ENCODE results near the gene URGCP. TPM values are rescaled to one million over a fixed set of nuclear protein-coding genes. Genes with fewer than 3 reads are reported as not detected.

URGCP gene
- total and polyA plus RNA-seq, 10 of the 15 experiments (the other 5 are each of a cell fraction or from before 2014, with no cell fraction given): 2.0 to 29.7 (median 17.5) TPM

DNA sequence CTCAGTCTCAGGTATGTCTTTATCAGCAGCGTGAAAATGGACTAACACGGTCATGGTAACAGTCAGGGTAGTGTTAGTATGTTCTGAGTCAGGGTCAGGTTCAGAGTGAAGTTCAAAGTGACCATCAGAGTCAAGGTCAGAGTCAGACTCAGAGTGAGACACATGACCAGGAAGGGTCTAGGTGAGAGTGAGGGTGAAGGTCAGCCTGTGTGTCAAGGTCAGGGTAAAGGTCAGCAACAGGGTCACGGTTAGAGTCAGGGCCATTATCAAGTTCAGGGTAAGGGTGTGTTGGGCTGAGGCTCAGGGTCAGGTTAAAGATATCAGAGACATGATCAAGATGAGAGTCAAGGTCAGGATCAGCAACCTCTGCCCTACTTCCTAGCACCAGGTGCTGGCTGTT, 41.1 kb downstream of the URGCP start:
- ATAC-seq (no peak), DNase-seq (ENCODE audit: low read depth, low spot score) (no peak), FAIRE-seq (no peak)
- no peak overlapping the region for H2AFZ ChIP-seq (ENCODE audit: control insufficient read depth, low read depth, low read length)
- no TSS peak for BruUV-seq (replicated peaks)
- TF ChIP-seq NR2F1 (conservative IDR thresholded peaks at IDR 0.05): peak; percentile 42; the same call in 1 of the 2 replicates
- no peak for TF ChIP-seq LARP7 (IDR thresholded peaks at IDR 0.05)
- no peaks in the 10 kb centered on the region for H3K9me3 ChIP-seq (replicated peaks; ENCODE audit: control insufficient read depth, insufficient read depth, low read length)
- intact Hi-C loops (cut with micrococcal nuclease; ENCODE audit: unreplicated experiment): no loop called here
- 98% methylated on average over 3 of the region's 3 CpGs for WGBS (ENCODE audit: insufficient coverage, insufficient replicate concordance, low lambda C conversion rate, missing lambda C conversion rate)
- H3K4me2 ChIP-seq (ENCODE audit: control insufficient read depth, insufficient read depth): no peak overlapping the region
- in situ Hi-C loops (cut with MboI): no loop called here
- CTCF ChIA-PET: interaction anchor here (1.4 kb wide), 1 partner anchor 283 kb away, joined by 4 read pairs; the partner anchor contains the start of gene STK17A
- no peak overlapping the region for H3K4me3 ChIP-seq
- peaks cover 7% of the 10 kb centered on the region for H3K4me1 ChIP-seq (ENCODE audit: control insufficient read depth, insufficient read depth, low read length)
- POLR2A ChIA-PET: no interaction called here
- no peaks in the 10 kb centered on the region for H4K20me1 ChIP-seq (ENCODE audit: control insufficient read depth, insufficient read depth)
- no peaks in the 10 kb centered on the region for H3K27me3 ChIP-seq (replicated peaks in 1 of 2; ENCODE audit: control insufficient read depth in 2 of 2, insufficient read depth in 2 of 2, low read length in 1 of 2)
- RAD21 ChIA-PET (ENCODE audit: unreplicated experiment): no interaction called here
- H3K79me2 ChIP-seq (ENCODE audit: control insufficient read depth, insufficient read depth, low read length): peaks cover 3% of the 10 kb centered on the region; the same call in 1 of the 2 replicates
- SMC1A ChIA-PET (ENCODE audit: uncharacterized antibody, unreplicated experiment): interaction anchor here (1.0 kb wide), 1 partner anchor 568 kb away, joined by 4 read pairs; no protein-coding TSS in a partner anchor
- H3K36me3 ChIP-seq (ENCODE audit: control insufficient read depth in 2 of 2, insufficient read depth in 2 of 2, low read length in 1 of 2): peaks cover 1 to 3% of the 10 kb centered on the region in 2 experiments; a peak in 2 of 4 replicates
- H3K9ac ChIP-seq (ENCODE audit: control insufficient read depth, insufficient read depth, low read length): no peak overlapping the region
- H3K27ac ChIP-seq (ENCODE audit: control insufficient read depth, insufficient read depth): no peak overlapping the region

DNA sequence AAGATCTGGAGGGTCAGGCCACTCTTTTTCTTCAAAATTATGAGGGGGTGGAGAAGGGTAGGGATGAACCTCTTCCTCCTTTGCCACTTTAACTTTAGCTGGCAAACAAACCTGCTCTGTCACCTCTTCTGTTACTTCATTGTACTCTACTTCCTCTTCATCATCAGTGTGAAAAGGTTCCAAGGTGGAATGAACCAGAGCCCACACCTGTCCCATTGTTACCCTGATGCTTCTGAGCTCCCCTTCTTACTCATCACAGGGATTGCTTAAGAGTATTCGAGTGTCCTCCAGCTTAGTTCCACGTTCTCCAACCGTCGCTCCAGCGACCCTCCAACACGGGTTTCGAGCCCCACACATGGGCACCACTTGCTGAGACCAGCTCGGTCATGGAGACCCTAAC, 42.3 kb downstream of the URGCP start:
- H3K27ac ChIP-seq (ENCODE audit: control insufficient read depth, insufficient read depth): no peak overlapping the region
- H3K4me2 ChIP-seq (ENCODE audit: control insufficient read depth, insufficient read depth): no peak overlapping the region
- no peak for ATAC-seq
- intact Hi-C loops (cut with micrococcal nuclease; ENCODE audit: unreplicated experiment) (no loop called here), in situ Hi-C loops (cut with MboI) (no loop called here)
- no peaks in the 10 kb centered on the region for H3K27me3 ChIP-seq (replicated peaks in 1 of 2; ENCODE audit: control insufficient read depth in 2 of 2, insufficient read depth in 2 of 2, low read length in 1 of 2)
- ChIA-PET POLR2A (no interaction called here), SMC1A (ENCODE audit: uncharacterized antibody, unreplicated experiment) (no interaction called here), RAD21 (ENCODE audit: unreplicated experiment) (no interaction called here), CTCF (interaction anchor here (1.2 kb wide), 1 partner anchor 26 kb away, joined by 3 read pairs; no protein-coding TSS in a partner anchor)
- WGBS (ENCODE audit: insufficient coverage, insufficient replicate concordance, low lambda C conversion rate, missing lambda C conversion rate): 97% methylated on average over 8 of the region's 8 CpGs
- H3K4me3 ChIP-seq: no peak overlapping the region
- peaks cover 1 to 3% of the 10 kb centered on the region in 2 experiments; a peak in 2 of 4 replicates for H3K36me3 ChIP-seq (ENCODE audit: control insufficient read depth in 2 of 2, insufficient read depth in 2 of 2, low read length in 1 of 2)
- peaks cover 3% of the 10 kb centered on the region; the same call in 1 of the 2 replicates for H3K79me2 ChIP-seq (ENCODE audit: control insufficient read depth, insufficient read depth, low read length)
- H3K4me1 ChIP-seq (ENCODE audit: control insufficient read depth, insufficient read depth, low read length): peaks cover 3% of the 10 kb centered on the region
- no peak for FAIRE-seq
- no TSS peak for BruUV-seq (replicated peaks)
- H3K9ac ChIP-seq (ENCODE audit: control insufficient read depth, insufficient read depth, low read length): no peak overlapping the region
- H4K20me1 ChIP-seq (ENCODE audit: control insufficient read depth, insufficient read depth): no peaks in the 10 kb centered on the region
- no peak for DNase-seq (ENCODE audit: low read depth, low spot score)
- no peaks in the 10 kb centered on the region; the same call in 2 of the 3 replicates for H3K9me3 ChIP-seq (replicated peaks; ENCODE audit: control insufficient read depth, insufficient read depth, low read length)
- no peak overlapping the region for H2AFZ ChIP-seq (ENCODE audit: control insufficient read depth, low read depth, low read length)
- TF ChIP-seq GABPA (IDR thresholded peaks at IDR 0.05; ENCODE audit: low read depth) (no peak), SREBF2 (IDR thresholded peaks at IDR 0.05; ENCODE audit: low read length) (no peak), KLF5 (IDR thresholded peaks at IDR 0.05; ENCODE audit: partially characterized antibody) (no peak), PML (IDR thresholded peaks at IDR 0.05; ENCODE audit: low read length) (no peak), ZNF24 (IDR thresholded peaks at IDR 0.05) (no peak)
- TF ChIP-seq, protein P1, sequence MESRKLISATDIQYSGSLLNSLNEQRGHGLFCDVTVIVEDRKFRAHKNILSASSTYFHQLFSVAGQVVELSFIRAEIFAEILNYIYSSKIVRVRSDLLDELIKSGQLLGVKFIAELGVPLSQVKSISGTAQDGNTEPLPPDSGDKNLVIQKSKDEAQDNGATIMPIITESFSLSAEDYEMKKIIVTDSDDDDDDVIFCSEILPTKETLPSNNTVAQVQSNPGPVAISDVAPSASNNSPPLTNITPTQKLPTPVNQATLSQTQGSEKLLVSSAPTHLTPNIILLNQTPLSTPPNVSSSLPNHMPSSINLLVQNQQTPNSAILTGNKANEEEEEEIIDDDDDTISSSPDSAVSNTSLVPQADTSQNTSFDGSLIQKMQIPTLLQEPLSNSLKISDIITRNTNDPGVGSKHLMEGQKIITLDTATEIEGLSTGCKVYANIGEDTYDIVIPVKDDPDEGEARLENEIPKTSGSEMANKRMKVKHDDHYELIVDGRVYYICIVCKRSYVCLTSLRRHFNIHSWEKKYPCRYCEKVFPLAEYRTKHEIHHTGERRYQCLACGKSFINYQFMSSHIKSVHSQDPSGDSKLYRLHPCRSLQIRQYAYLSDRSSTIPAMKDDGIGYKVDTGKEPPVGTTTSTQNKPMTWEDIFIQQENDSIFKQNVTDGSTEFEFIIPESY (IDR thresholded peaks at IDR 0.05): no peak
- TF ChIP-seq, protein P2, sequence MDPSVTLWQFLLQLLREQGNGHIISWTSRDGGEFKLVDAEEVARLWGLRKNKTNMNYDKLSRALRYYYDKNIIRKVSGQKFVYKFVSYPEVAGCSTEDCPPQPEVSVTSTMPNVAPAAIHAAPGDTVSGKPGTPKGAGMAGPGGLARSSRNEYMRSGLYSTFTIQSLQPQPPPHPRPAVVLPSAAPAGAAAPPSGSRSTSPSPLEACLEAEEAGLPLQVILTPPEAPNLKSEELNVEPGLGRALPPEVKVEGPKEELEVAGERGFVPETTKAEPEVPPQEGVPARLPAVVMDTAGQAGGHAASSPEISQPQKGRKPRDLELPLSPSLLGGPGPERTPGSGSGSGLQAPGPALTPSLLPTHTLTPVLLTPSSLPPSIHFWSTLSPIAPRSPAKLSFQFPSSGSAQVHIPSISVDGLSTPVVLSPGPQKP (IDR thresholded peaks at IDR 0.05; ENCODE audit: low read depth, low read length): no peak
- TF ChIP-seq, protein P3, sequence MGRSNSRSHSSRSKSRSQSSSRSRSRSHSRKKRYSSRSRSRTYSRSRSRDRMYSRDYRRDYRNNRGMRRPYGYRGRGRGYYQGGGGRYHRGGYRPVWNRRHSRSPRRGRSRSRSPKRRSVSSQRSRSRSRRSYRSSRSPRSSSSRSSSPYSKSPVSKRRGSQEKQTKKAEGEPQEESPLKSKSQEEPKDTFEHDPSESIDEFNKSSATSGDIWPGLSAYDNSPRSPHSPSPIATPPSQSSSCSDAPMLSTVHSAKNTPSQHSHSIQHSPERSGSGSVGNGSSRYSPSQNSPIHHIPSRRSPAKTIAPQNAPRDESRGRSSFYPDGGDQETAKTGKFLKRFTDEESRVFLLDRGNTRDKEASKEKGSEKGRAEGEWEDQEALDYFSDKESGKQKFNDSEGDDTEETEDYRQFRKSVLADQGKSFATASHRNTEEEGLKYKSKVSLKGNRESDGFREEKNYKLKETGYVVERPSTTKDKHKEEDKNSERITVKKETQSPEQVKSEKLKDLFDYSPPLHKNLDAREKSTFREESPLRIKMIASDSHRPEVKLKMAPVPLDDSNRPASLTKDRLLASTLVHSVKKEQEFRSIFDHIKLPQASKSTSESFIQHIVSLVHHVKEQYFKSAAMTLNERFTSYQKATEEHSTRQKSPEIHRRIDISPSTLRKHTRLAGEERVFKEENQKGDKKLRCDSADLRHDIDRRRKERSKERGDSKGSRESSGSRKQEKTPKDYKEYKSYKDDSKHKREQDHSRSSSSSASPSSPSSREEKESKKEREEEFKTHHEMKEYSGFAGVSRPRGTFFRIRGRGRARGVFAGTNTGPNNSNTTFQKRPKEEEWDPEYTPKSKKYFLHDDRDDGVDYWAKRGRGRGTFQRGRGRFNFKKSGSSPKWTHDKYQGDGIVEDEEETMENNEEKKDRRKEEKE (IDR thresholded peaks at IDR 0.05): no peak
